NCI-H524 treated with DMSO at 0.1 percent for 48 hours (cell line): Measurements from ENCODE around the gene ALKBH7.

ENCODE experiments used
- DNase-seq: peaks from one replicate; lab custom pipeline; 2025; lab: John Stamatoyannopoulos, UW

Gene ALKBH7

DNA sequence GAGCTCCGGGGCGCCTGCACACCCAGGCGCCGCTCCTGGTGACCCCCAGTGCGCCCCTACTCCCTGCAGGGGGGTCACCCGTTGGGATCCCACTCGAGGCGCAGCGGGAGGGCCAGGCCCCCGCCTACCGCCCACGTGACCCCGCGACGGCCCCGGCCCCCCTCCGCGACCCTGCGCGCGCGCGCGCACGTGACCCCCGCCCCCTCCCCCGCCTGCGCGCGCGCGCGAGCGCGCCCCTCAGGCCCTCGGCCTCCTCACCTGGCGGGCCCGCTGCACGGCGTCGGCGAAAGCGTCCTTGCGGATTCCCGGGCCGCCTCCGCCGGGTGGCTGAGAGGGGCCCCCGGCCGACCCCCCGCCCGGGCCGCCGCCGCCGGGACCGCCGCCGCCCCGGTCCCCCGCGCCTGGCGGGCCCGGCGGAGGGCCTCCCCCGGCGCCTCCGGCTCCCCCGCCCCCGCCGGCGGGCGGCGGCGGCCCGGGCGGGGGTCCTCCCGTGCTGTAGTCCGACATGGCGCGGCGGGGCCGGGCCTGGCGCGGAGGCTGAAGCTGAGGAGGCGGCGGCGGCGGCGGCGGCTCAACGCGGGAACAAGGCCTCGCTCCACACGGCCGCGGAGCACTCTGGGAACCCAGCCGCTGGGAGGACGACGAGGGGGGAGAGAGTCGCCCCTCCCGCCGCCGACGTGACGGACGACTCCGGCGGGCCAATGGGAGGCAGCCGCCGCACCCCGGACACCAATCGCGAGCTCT lies 51.8 kb downstream of the ALKBH7 start, which contains the start of gene KHSRP:
Gene KHSRP, minus strand, starts transcription at position 617 of the 744 bp plus-strand sequence. Its CDS starts 110 bp downstream, at position 507.
- DNase-seq = no peak
